DMS 273 (cell line): ENCODE measurements around the gene BGLAP.

ENCODE experiments used
- DNase-seq: peaks from one replicate; lab custom pipeline; 2025; ENCODE audit not compliant: unreplicated experiment; lab: John Stamatoyannopoulos, UW

BGLAP gene

DNA sequence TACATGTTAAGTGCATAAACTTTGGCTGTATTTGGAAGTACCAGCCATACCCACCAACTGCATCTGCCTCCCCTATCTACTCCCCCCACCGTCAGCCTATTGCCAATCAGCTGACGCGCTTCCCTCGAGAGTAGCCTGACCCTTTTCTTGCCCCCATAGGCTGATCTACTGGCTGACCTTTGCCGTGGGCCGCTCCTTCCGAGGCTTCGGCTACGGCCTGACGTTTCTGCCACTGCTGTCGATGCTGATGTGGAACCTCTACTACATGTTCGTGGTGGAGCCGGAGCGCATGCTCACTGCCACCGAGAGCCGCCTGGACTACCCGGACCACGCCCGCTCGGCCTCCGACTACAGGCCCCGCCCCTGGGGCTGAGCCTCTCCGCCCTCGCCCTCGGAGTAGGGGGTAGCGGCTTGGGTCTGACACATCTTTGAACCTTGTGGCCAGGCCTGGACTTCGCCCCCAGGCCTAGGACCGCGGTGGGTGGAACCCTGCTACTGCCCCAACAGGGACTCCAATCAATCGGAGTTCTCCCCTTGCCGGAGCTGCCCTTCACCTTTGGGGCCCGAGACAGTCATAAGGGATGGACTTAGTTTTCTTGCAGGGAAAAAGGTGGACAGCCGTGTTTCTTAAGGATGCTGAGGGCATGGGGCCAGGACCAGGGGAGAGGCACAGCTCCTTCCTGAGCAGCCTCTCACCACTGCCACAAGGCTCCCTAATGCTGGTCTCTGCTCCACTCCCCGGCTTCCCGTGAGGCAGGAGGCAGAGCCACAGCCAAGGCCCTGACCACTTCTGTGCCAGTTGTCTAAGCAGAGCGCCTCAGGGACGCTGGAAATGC is 49.5 kb downstream of the BGLAP start:
- no peak for DNase-seq
